Measurements from ENCODE around the gene KLHL22. TPM values are rescaled to one million over a fixed set of nuclear protein-coding genes. Genes with fewer than 3 reads are reported as not detected.

Gene KLHL22
- total RNA-seq, 1 experiment from 2014 or later = 14.8 TPM

GRCh38 chr22:20407829-20408228 is 87.8 kb downstream of the KLHL22 start:
- no peak overlapping the region for H3K4me2 ChIP-seq (ENCODE audit: low read length)
- DNase-seq (no peak), ATAC-seq (no peak)
- no peaks in the 10 kb centered on the region for H3K79me2 ChIP-seq (ENCODE audit: low read length)
- H3K4me1 ChIP-seq (ENCODE audit: insufficient read depth, low read length) = no peaks in the 10 kb centered on the region
- intact Hi-C loops (cut with micrococcal nuclease) = no loop called here
- no peaks in the 10 kb centered on the region for H4K20me1 ChIP-seq (ENCODE audit: low read length)
- no peaks in the 10 kb centered on the region for H3F3A ChIP-seq (ENCODE audit: low read length, unreplicated experiment)
- H3K27me3 ChIP-seq (ENCODE audit: low read length) = no peaks in the 10 kb centered on the region
- no peaks in the 10 kb centered on the region for H3K9me3 ChIP-seq (ENCODE audit: low read length)
- H3K9ac ChIP-seq (ENCODE audit: low read length) = no peak overlapping the region
- H3K9me2 ChIP-seq (replicated peaks; ENCODE audit: low read length) = no peaks in the 10 kb centered on the region
- no peak overlapping the region for H3K27ac ChIP-seq (ENCODE audit: low read length)
- H2AFZ ChIP-seq (ENCODE audit: low read length) = no peak overlapping the region
- CTCF ChIA-PET = no interaction called here
- H3K36me3 ChIP-seq (ENCODE audit: low read depth, low read length) = no peaks in the 10 kb centered on the region
- BruUV-seq (replicated peaks) = no TSS peak
- POLR2A ChIA-PET (ENCODE audit: unreplicated experiment) = no interaction called here
- TF ChIP-seq EZH2phosphoT487 (IDR thresholded peaks at IDR 0.05; ENCODE audit: borderline replicate concordance, low read length) = no peak
- TF ChIP-seq CTCF (conservative IDR thresholded peaks at IDR 0.05; ENCODE audit: low read depth, low read length) = no peak
- TF ChIP-seq EZH2 (IDR thresholded peaks at IDR 0.05; ENCODE audit: low read length, unreplicated experiment) = no peak
- H3K4me3 ChIP-seq (ENCODE audit: low read length) = no peak overlapping the region

GRCh38 chr22:20406686-20407408 is 88.7 kb downstream of the KLHL22 start:
- Histone ChIP-seq H2AFZ (ENCODE audit: low read length) (no peak overlapping the region), H3K4me1 (ENCODE audit: insufficient read depth, low read length) (no peaks in the 10 kb centered on the region), H3F3A (ENCODE audit: low read length, unreplicated experiment) (no peaks in the 10 kb centered on the region), H3K79me2 (ENCODE audit: low read length) (no peaks in the 10 kb centered on the region), H3K9me3 (ENCODE audit: low read length) (no peaks in the 10 kb centered on the region), H3K9ac (ENCODE audit: low read length) (no peak overlapping the region), H3K4me3 (ENCODE audit: low read length) (no peak overlapping the region), H3K27me3 (ENCODE audit: low read length) (no peaks in the 10 kb centered on the region), H3K9me2 (replicated peaks; ENCODE audit: low read length) (no peaks in the 10 kb centered on the region), H3K36me3 (ENCODE audit: low read depth, low read length) (no peaks in the 10 kb centered on the region), H3K4me2 (ENCODE audit: low read length) (no peak overlapping the region), H3K27ac (ENCODE audit: low read length) (no peak overlapping the region), H4K20me1 (ENCODE audit: low read length) (no peaks in the 10 kb centered on the region)
- DNase-seq (no peak), ATAC-seq (no peak)
- no TSS peak for BruUV-seq (replicated peaks)
- intact Hi-C loops (cut with micrococcal nuclease) = no loop called here
- TF ChIP-seq CTCF (conservative IDR thresholded peaks at IDR 0.05; ENCODE audit: low read depth, low read length) (no peak), EZH2 (IDR thresholded peaks at IDR 0.05; ENCODE audit: low read length, unreplicated experiment) (no peak), EZH2phosphoT487 (IDR thresholded peaks at IDR 0.05; ENCODE audit: borderline replicate concordance, low read length) (no peak)
- POLR2A ChIA-PET (ENCODE audit: unreplicated experiment) = no interaction called here
- CTCF ChIA-PET = no interaction called here

GRCh38 chr22:20405931-20406685 is 89.5 kb downstream of the KLHL22 start:
- intact Hi-C loops (cut with micrococcal nuclease) = no loop called here
- H3K4me3 ChIP-seq (ENCODE audit: low read length) = no peak overlapping the region
- H3K4me1 ChIP-seq (ENCODE audit: insufficient read depth, low read length) = no peaks in the 10 kb centered on the region
- H4K20me1 ChIP-seq (ENCODE audit: low read length) = no peaks in the 10 kb centered on the region
- H3K36me3 ChIP-seq (ENCODE audit: low read depth, low read length) = no peaks in the 10 kb centered on the region
- no peak overlapping the region for H3K9ac ChIP-seq (ENCODE audit: low read length)
- no peak overlapping the region for H3K27ac ChIP-seq (ENCODE audit: low read length)
- no peak overlapping the region for H2AFZ ChIP-seq (ENCODE audit: low read length)
- TF ChIP-seq CTCF (conservative IDR thresholded peaks at IDR 0.05; ENCODE audit: low read depth, low read length) (no peak), EZH2phosphoT487 (IDR thresholded peaks at IDR 0.05; ENCODE audit: borderline replicate concordance, low read length) (no peak), EZH2 (IDR thresholded peaks at IDR 0.05; ENCODE audit: low read length, unreplicated experiment) (no peak)
- CTCF ChIA-PET = no interaction called here
- DNase-seq (no peak), ATAC-seq (no peak)
- no peaks in the 10 kb centered on the region for H3K9me2 ChIP-seq (replicated peaks; ENCODE audit: low read length)
- no TSS peak for BruUV-seq (replicated peaks)
- H3K27me3 ChIP-seq (ENCODE audit: low read length) = no peaks in the 10 kb centered on the region
- POLR2A ChIA-PET (ENCODE audit: unreplicated experiment) = no interaction called here
- no peak overlapping the region for H3K4me2 ChIP-seq (ENCODE audit: low read length)
- H3K79me2 ChIP-seq (ENCODE audit: low read length) = no peaks in the 10 kb centered on the region
- H3F3A ChIP-seq (ENCODE audit: low read length, unreplicated experiment) = no peaks in the 10 kb centered on the region
- no peaks in the 10 kb centered on the region for H3K9me3 ChIP-seq (ENCODE audit: low read length)

Measured in PC-3 (cell line).